Stomach smooth muscle (tissue), 2 donors: Measurements from ENCODE around the gene ZNF385B.

Source experiments
- H3K27ac ChIP-seq: one replicate; pipeline ENCODE4 v1.7.0; 2013; ENCODE audit warnings: mild to moderate bottlenecking, low read length, inconsistent platforms
- H3K27me3 ChIP-seq, 2 donors: one replicate each; pipeline ENCODE4 v1.7.0; 2013; ENCODE audit warnings: low read length in 2 of 2; ENCODE audit not compliant: insufficient read depth in 2 of 2, control insufficient read depth in 1 of 2
- H3K36me3 ChIP-seq, 2 donors: one replicate each; pipeline ENCODE4 v1.7.0; 2013; ENCODE audit warnings: low read length in 2 of 2; ENCODE audit not compliant: control insufficient read depth in 2 of 2, insufficient read depth in 2 of 2
- H3K4me1 ChIP-seq: one replicate; pipeline ENCODE4 v1.7.0; 2013; ENCODE audit warnings: low read length; ENCODE audit not compliant: control insufficient read depth, insufficient read depth
- H3K4me3 ChIP-seq, 2 donors: one replicate each; pipeline ENCODE4 v1.7.0; 2013; ENCODE audit warnings: low read length in 2 of 2
- H3K9ac ChIP-seq, 2 donors: one replicate each; pipeline ENCODE4 v1.7.0; 2013; ENCODE audit warnings: low read length in 2 of 2, mild to moderate bottlenecking in 1 of 2
- H3K9me3 ChIP-seq, 2 donors: one replicate each; pipeline ENCODE4 v1.7.0; 2013; ENCODE audit warnings: low read length in 2 of 2; ENCODE audit not compliant: control insufficient read depth in 2 of 2
- donor health status: healthy.
- donor health status: Pancreatic carcinoma.

Gene ZNF385B

DNA sequence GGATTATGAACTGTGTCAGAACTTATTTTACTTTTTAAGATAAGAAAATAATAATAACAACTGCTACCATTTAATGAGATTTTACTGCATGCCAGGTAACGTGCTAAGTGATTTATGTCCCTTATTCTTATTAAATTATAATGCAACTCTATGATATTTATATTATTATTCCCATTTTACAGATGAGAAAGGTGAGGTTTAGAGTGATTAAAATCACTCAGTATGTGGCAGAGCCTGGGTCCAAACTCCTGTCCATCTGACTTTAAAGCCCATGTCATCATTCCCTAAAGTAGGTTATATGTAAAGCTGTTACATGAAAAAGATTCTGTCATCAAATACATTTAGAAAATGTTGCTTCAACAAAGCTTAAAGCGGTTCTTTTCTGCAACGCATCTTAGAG lies 308.0 kb downstream of the ZNF385B start:
- no peak overlapping the region for H3K9ac ChIP-seq
- no peaks in the 10 kb centered on the region for H3K27me3 ChIP-seq
- H3K27ac ChIP-seq = no peak overlapping the region
- H3K36me3 ChIP-seq = no peaks in the 10 kb centered on the region
- H3K9me3 ChIP-seq = no peaks in the 10 kb centered on the region
- no peak overlapping the region for H3K4me3 ChIP-seq
- no peaks in the 10 kb centered on the region for H3K4me1 ChIP-seq

DNA sequence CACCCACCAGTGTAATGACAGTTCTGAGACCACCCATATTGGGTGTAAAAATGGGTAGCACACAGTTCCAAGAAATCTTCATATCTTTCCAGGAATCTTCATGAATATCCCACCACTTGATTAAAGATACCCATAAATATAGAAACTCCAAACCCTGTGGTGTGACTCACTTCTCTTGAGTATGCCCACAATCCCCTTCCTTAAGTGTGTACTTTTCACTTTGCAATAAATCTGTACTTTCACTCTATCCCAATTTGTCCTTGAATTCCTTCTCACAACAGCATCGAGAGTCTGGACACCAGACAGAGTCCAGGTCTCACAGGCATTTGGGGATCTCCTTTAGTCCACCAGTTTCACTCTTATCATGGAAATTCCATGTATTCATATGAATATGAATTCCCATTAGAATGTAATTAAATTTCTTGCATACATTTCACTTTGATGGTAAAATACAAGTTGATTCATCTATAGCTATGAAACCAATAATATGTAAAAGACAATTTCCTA lies 309.8 kb downstream of the ZNF385B start:
- Histone ChIP-seq H3K9ac (no peak overlapping the region), H3K36me3 (no peaks in the 10 kb centered on the region), H3K27ac (no peak overlapping the region), H3K4me1 (no peaks in the 10 kb centered on the region), H3K9me3 (no peaks in the 10 kb centered on the region), H3K27me3 (no peaks in the 10 kb centered on the region), H3K4me3 (no peak overlapping the region)

DNA sequence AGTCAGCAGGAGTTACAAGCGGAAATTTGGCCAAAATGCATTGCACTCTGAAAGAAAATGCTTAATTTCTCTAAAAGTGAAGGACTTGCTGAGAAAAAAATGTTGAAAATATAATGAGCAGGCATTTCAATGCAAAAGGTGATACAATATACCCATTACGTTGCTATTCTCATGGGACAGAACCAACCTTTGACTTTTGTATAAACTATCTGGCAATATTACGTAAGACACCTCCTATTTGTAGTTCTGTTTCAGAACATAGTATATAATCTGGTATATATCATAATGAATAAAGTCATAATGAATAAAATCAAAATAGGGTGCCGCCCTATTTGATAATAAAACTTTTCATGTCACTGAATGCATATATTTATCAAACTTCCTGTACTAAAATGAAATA lies 310.6 kb downstream of the ZNF385B start:
- Histone ChIP-seq H3K4me3 (no peak overlapping the region), H3K27ac (no peak overlapping the region), H3K9me3 (no peaks in the 10 kb centered on the region), H3K9ac (no peak overlapping the region), H3K4me1 (no peaks in the 10 kb centered on the region), H3K27me3 (no peaks in the 10 kb centered on the region), H3K36me3 (no peaks in the 10 kb centered on the region)

DNA sequence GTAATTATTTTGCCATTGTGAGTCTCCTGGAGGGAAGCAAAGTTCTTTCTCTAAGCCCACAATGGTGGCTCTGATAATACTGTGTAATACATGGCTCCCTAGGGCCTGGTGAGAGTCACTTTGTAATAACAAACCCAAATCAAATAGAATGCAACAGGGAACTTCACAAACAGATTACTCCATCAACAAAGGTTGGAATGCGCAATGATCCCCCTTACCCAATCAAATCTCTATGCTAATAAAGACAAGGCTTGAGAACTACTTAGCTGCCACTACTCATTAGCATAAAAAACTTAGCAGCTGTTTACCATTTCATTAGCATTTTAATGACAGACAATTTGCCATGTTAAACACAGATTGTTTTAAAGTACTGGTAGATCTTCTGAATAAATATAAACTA lies 311.2 kb downstream of the ZNF385B start:
- Histone ChIP-seq H3K9ac (no peak overlapping the region), H3K9me3 (no peaks in the 10 kb centered on the region), H3K27ac (no peak overlapping the region), H3K36me3 (no peaks in the 10 kb centered on the region), H3K4me3 (no peak overlapping the region), H3K27me3 (no peaks in the 10 kb centered on the region), H3K4me1 (no peaks in the 10 kb centered on the region)

DNA sequence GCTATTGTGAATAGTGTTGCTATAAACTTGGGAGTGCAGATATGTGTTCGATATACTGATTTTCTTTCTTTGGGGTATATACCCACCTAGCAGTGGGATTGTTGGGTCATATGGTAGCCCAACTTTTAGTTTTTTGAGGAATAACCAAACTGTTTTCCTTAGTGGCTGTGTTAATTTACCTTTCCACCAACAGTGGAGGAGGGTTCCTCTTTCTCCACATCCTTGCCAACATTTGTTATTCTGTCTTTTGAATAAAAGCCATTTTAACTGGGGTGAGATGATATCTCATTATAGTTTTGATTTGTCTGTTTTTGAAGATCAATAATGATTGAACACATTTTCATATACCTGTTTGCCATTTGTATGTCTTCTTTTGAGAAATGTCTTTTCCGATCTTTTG lies 314.8 kb downstream of the ZNF385B start:
- Histone ChIP-seq H3K27me3 (no peaks in the 10 kb centered on the region), H3K9me3 (no peaks in the 10 kb centered on the region), H3K36me3 (no peaks in the 10 kb centered on the region)

DNA sequence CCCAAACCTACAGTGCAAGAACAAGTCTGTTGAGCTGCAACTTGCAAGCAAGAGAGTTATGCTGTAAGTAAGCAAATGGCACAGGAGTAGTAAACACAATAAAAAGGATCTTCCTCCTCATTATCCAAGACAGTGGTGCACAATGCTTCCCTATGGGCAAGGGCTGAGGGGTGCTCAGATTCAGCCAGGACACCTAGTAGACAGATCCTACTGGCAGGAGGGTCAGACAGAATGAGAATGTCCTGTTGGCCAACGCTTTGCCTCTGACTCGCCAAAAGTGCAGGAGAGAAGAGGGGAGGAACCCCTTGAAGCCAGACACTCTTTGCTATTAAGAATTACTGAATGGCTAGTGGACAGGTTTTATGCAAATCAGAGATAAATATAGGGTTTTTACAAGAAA lies 316.4 kb downstream of the ZNF385B start:
- Histone ChIP-seq H3K27ac (no peak overlapping the region), H3K9me3 (no peaks in the 10 kb centered on the region), H3K27me3 (no peaks in the 10 kb centered on the region), H3K4me3 (no peak overlapping the region), H3K36me3 (no peaks in the 10 kb centered on the region), H3K9ac (no peak overlapping the region), H3K4me1 (no peaks in the 10 kb centered on the region)

More for the DNA sequence above, 314.8 kb downstream of the ZNF385B start:
- no peak overlapping the region for H3K4me3 ChIP-seq
- no peak overlapping the region for H3K27ac ChIP-seq
- H3K9ac ChIP-seq = no peak overlapping the region
- no peaks in the 10 kb centered on the region for H3K4me1 ChIP-seq

DNA sequence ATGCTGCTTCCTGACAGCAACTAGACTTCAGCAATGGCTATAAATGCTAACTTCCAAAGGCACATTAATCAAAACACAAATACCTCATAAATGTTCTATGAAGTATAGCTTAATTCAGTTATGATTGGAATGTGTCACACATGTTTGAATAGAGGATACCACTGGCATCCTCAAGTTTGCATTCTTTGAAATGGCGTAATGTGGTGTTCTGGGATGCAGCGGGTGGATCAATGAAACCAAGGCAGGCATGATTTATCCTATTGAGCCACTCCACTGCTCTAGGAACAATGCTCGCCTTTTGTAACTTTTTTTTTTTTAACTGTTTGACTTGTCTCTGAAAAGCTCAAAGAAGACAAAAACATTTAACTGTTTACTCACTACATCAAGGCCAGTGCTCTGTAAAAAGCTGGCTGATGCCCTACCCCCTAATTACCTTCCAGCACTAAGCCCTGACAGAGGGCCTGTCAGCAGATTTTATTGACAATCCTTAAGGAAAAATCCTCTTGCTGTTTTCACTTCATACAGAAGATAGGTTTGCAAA lies 318.0 kb downstream of the ZNF385B start:
- Histone ChIP-seq H3K27ac (no peak overlapping the region), H3K4me3 (no peak overlapping the region), H3K36me3 (no peaks in the 10 kb centered on the region), H3K4me1 (no peaks in the 10 kb centered on the region), H3K27me3 (no peaks in the 10 kb centered on the region), H3K9me3 (peaks cover 0 to 5% of the 10 kb centered on the region in 2 donors), H3K9ac (no peak overlapping the region)

DNA sequence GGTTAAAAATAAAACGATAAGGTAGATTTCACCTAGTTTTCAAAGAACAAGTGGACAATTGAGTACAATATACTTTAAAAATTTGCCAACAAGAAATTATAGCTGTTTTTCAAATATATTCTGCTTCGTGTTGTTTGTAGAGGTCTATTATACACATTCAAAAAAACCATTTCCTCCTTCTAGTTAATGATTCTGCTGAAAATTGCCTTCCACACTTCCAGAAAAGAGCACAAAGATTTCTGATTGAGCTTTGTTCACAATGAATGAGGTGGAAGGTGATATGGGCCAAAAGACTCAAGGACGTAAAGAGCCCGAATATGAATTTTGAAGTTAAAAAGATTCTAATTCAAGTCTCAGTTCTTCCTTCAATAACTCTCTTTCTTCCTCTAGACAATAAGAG lies 319.8 kb downstream of the ZNF385B start:
- Histone ChIP-seq H3K9ac (no peak overlapping the region), H3K4me3 (no peak overlapping the region), H3K36me3 (no peaks in the 10 kb centered on the region), H3K27me3 (no peaks in the 10 kb centered on the region), H3K27ac (no peak overlapping the region), H3K4me1 (no peaks in the 10 kb centered on the region), H3K9me3 (peaks cover 0 to 5% of the 10 kb centered on the region in 2 donors)

DNA sequence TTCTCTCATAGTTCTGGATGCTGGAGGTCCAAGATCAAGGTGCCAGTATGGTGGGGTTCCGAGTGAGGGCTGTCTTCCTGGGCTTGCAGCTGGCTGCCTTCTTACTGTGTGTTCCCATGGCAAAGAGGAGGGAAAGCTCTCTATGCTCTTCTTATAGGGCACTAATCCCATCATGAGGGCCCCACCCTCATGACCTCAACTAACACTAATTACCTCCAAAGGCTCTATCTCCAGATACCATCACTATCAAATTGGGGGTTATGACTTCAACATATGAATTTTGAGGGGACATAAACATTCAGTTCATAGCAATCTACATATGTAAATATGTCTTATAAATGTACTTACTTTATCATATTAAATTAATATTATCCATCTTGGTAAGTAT lies 322.3 kb downstream of the ZNF385B start:
- Histone ChIP-seq H3K27ac (no peak overlapping the region), H3K4me1 (no peaks in the 10 kb centered on the region), H3K9ac (no peak overlapping the region), H3K4me3 (no peak overlapping the region), H3K36me3 (no peaks in the 10 kb centered on the region), H3K27me3 (no peaks in the 10 kb centered on the region), H3K9me3 (peaks cover 0 to 5% of the 10 kb centered on the region in 2 donors)

DNA sequence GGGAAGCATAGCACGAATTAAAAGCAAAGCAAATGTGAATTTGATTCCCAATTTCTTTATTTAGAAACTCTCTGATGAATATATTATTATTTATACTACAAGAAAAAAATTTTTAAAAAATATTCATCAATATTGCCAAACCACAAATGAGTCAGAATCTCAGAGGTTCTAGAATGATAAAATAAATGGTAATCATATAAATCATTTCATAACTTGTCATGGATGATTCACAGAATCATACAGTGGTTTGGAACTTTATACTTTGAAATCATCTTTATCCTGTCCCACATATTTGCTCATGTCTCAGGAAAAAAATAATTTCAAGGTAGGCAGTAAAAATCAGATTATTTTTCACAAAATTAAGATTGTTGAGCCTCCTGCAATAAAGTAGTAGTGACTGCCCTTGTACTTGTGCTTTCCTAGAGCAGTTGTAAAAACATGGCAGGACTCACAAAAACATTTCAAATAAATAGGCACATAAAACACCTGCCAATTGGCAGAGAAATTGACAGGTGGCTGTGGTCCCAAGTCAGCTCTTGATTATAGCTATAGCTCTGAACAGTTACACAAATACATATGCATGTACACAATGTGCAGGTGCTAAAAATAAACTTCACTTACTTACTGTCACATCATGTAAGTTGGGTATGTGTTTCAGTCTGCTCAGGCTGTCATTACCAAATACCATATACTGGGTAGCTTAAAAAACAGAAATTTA lies 322.8 kb downstream of the ZNF385B start:
- H3K9ac ChIP-seq = no peak overlapping the region
- no peak overlapping the region for H3K27ac ChIP-seq
- H3K27me3 ChIP-seq = no peaks in the 10 kb centered on the region
- H3K4me1 ChIP-seq = no peaks in the 10 kb centered on the region
- no peaks in the 10 kb centered on the region for H3K36me3 ChIP-seq
- no peak overlapping the region for H3K4me3 ChIP-seq
- peaks cover 0 to 5% of the 10 kb centered on the region in 2 donors for H3K9me3 ChIP-seq

DNA sequence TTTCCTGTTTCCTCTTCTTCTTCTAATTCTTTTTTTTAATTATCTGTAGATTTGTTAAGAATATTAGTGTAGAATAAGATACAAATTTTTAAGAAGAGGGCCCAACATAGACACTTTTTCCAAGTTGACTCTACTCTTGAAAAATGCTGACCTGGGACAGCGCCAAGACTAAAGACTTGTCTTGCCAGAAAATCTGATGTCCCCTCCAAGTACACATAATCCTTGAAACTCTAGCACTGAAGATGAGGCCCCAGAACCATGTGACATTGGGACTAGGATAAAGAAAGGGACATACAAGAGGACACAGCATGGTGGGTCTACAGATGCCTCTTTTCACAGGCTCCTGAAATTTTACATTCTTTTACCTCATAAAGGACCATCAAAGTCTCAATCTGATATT lies 325.2 kb downstream of the ZNF385B start:
- H3K27me3 ChIP-seq = no peaks in the 10 kb centered on the region
- H3K9ac ChIP-seq = no peak overlapping the region
- H3K4me1 ChIP-seq = no peaks in the 10 kb centered on the region
- H3K36me3 ChIP-seq = no peaks in the 10 kb centered on the region
- no peak overlapping the region for H3K27ac ChIP-seq
- H3K9me3 ChIP-seq = peaks cover 0 to 5% of the 10 kb centered on the region in 2 donors
- H3K4me3 ChIP-seq = no peak overlapping the region
